H1 (cell line): ENCODE results near the gene AFF2.

Experiments used
- POLR2A ChIP-seq, 2 experiments: IDR thresholded peaks; 1 replicate in 1 of 2; 2 replicates in 1 of 2; pipeline ENCODE4 v1.6.1; 2011; ENCODE audit warnings: low read depth in 2 of 2, low read length in 2 of 2, mild to moderate bottlenecking in 2 of 2; ENCODE audit errors: control extremely low read depth in 1 of 2
- TF ChIP-seq, protein P1 (sequence below), 3 experiments: IDR thresholded peaks; 1 replicate in 2 of 3; 2 replicates in 1 of 3; pipeline versions ENCODE4 v1.5.1 to v1.6.1; 2011; ENCODE audit warnings: low read length in 3 of 3, mild to moderate bottlenecking in 3 of 3, inconsistent platforms in 2 of 3, low read depth in 1 of 3, moderate library complexity in 1 of 3; ENCODE audit not compliant: insufficient read depth in 1 of 3; ENCODE audit errors: control extremely low read depth in 1 of 3

DNA sequence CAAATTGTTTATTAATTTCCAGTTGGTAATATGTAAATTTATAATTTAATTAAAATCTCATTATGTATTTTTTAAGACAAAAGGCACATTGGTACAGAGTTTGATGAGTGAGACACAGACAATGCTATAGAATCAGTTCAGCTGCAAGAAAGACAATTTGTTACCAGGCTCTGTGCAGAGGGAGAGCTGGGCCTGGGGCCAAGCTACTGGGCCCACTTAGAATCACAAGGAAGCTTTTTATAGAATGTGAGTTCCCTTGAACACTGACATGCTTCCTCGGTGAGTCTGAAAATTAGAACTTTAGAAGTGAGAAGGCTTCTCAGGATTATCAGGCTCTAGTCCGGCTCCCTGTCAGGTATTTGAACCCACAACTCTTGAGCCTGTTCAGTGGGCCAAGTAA, 129.0 kb downstream of the AFF2 start:
- TF ChIP-seq POLR2A (IDR thresholded peaks at IDR 0.05; ENCODE audit: control extremely low read depth in 1 of 2, low read depth in 2 of 2, low read length in 2 of 2) = no peak
- TF ChIP-seq, protein P1, sequence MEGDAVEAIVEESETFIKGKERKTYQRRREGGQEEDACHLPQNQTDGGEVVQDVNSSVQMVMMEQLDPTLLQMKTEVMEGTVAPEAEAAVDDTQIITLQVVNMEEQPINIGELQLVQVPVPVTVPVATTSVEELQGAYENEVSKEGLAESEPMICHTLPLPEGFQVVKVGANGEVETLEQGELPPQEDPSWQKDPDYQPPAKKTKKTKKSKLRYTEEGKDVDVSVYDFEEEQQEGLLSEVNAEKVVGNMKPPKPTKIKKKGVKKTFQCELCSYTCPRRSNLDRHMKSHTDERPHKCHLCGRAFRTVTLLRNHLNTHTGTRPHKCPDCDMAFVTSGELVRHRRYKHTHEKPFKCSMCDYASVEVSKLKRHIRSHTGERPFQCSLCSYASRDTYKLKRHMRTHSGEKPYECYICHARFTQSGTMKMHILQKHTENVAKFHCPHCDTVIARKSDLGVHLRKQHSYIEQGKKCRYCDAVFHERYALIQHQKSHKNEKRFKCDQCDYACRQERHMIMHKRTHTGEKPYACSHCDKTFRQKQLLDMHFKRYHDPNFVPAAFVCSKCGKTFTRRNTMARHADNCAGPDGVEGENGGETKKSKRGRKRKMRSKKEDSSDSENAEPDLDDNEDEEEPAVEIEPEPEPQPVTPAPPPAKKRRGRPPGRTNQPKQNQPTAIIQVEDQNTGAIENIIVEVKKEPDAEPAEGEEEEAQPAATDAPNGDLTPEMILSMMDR (IDR thresholded peaks at IDR 0.05; ENCODE audit: control extremely low read depth in 1 of 3, insufficient read depth in 1 of 3, low read depth in 1 of 3, low read length in 3 of 3) = no peak
